Psoas muscle (tissue), 8 donors: Measurements from ENCODE around the gene MYO3B. TPM values are rescaled to one million over a fixed set of nuclear protein-coding genes. Genes with fewer than 3 reads are reported as not detected.

Experiments
- ATAC-seq, 4 donors: fragments of 200-7000 bp; cut with Tn5 transposase; one replicate each; pipeline ENCODE4 v1.9.1; 2020; ENCODE audit warnings: moderate library complexity in 3 of 4, mild to moderate bottlenecking in 2 of 4
- DNase-seq, 2 donors: peaks; one replicate each; pipeline ENCODE4 v3.0.0-alpha.2; 2020
- H3K27ac ChIP-seq: fragments of 200-600 bp; one replicate; pipeline ENCODE4 v1.8.0; 2022
- H3K27me3 ChIP-seq, 3 donors: fragments of 200-600 bp in 1 of 3; one replicate each; pipeline versions ENCODE4 v1.6.1 to v1.8.0; 2013 to 2022; ENCODE audit warnings: low read length in 2 of 3, mild to moderate bottlenecking in 2 of 3, moderate library complexity in 1 of 3; ENCODE audit not compliant: insufficient read depth in 3 of 3
- H3K36me3 ChIP-seq, 2 donors: fragments of 200-600 bp in 1 of 2; one replicate each; pipeline versions ENCODE4 v1.6.1 to v1.8.0; 2013 to 2022; ENCODE audit warnings: low read depth in 1 of 2, mild to moderate bottlenecking in 1 of 2, moderate library complexity in 1 of 2; ENCODE audit not compliant: insufficient read depth in 1 of 2
- H3K4me1 ChIP-seq: fragments of 200-600 bp; one replicate; pipeline ENCODE4 v1.8.0; 2022
- H3K4me3 ChIP-seq: fragments of 200-600 bp; one replicate; pipeline ENCODE4 v1.8.0; 2022; ENCODE audit warnings: mild to moderate bottlenecking
- H3K9me3 ChIP-seq: fragments of 200-600 bp; one replicate; pipeline ENCODE4 v1.8.0; 2022
- CTCF ChIP-seq: fragments of 200-600 bp; IDR thresholded peaks from one replicate; pipeline ENCODE4 v1.8.0; 2022; ENCODE audit warnings: antibody characterized with exemption
- WGBS, 3 donors: extraction: QIAGEN DNeasy Blood & Tissue Kit; methylation state at CpG; one replicate each; pipeline versions ENCODE4 v1.1.6 to v1.1.7; 2013; 5-methylcytosine and 5-hydroxymethylcytosine counted together
- intact Hi-C, 2 donors: fragments of 100-400 bp; cut with DNase I; formaldehyde crosslinking; loops; one replicate each; pipeline versions ENCODE4 v1.11.0 to v1.14.2; 2022
- polyA plus RNA-seq, 3 donors: library from polyadenylated mRNA; stranded (reverse); fragments of 200-250 nt; gene quantifications; one replicate each; pipeline ENCODE4 v1.2.3, GENCODE V29; 2013
- total RNA-seq, 4 donors: library from RNA; stranded (reverse); fragmentation: NEBNext Ultra II Directional in 2 of 4; extraction: Animal tissue kit (Norgen Biotek cat#: 25700) in 2 of 4; gene quantifications; one replicate each; pipeline versions ENCODE4 v1.2.1 to v1.2.4, GENCODE V29; 2021 to 2023
- donor health status: healthy with polysubstance abuse.
- donor health status: DM: no; HTN: no; CAD: no; lungs with moderate emphysema.
- donor health status: Bipolar disorder and iron deficiency.
- donor health status: healthy.
- donor health status: DM: yes; HTN: yes; CAD: no.
- donor health status: DM: no; HTN: no; CAD: no.
- donor health status: DM: no; HTN: no; CAD: no.
- donor health status: DM: yes; HTN: yes; CAD: no.

The MYO3B gene
- total and polyA plus RNA-seq, 7 donors: 0.04 to 0.32 TPM; not detected in 5

- H3K4me3 ChIP-seq: no peak overlapping the region
- no peaks in the 10 kb centered on the region for H3K9me3 ChIP-seq
- DNase-seq (no peak), ATAC-seq (no peak)
- H3K4me1 ChIP-seq: no peaks in the 10 kb centered on the region
- no peak for TF ChIP-seq CTCF
- WGBS, 3 donors: 65 to 69% (median 65%) methylated on average over 2 of the region's 2 CpGs
- H3K27me3 ChIP-seq: peaks cover 0 to 2% (median 0%) of the 10 kb centered on the region in 3 donors
- H3K27ac ChIP-seq: no peak overlapping the region
- H3K36me3 ChIP-seq: no peaks in the 10 kb centered on the region
- intact Hi-C loops: no loop called here
Observed at GRCh38 chr2:170249761-170250160, 71.8 kb downstream of the MYO3B start.

DNA sequence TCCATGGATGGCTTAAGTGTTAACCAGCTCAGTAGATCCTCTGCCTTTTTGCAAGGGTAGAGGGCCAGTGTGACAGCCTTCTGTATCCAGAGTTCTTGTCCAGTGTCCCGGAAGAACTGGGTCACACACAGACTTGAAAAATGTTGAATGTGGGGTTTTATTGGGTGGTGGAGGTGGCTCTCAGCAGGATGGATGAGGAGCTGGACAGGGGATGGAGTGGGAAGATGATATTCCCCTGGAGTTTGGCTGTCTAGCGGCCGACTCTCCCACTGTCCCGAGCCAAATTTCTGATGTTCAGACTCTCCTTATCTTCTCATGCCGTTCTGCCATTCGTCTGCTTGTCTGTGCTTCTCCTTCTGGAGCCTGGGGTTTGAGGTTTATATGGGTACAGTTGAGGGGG lies 72.6 kb downstream of the MYO3B start:
- H3K27me3 ChIP-seq: peaks cover 0 to 2% (median 0%) of the 10 kb centered on the region in 3 donors
- intact Hi-C loops: no loop called here
- no peak for DNase-seq
- H3K4me1 ChIP-seq: no peaks in the 10 kb centered on the region
- H3K4me3 ChIP-seq: no peak overlapping the region
- no peak for TF ChIP-seq CTCF
- no peaks in the 10 kb centered on the region for H3K36me3 ChIP-seq
- no peaks in the 10 kb centered on the region for H3K9me3 ChIP-seq
- 92 to 97% (median 94%) methylated on average over 6 of the region's 6 CpGs for WGBS, 3 donors
- no peak overlapping the region for H3K27ac ChIP-seq
- ATAC-seq: no peak

- peaks cover 0 to 2% (median 0%) of the 10 kb centered on the region in 3 donors for H3K27me3 ChIP-seq
- intact Hi-C loops: no loop called here
- no peak for ATAC-seq
Observed at GRCh38 chr2:170252414-170252813, 74.5 kb downstream of the MYO3B start.

GRCh38 chr2:170253721-170254230 lies 75.8 kb downstream of the MYO3B start:
- Histone ChIP-seq H3K9me3 (no peaks in the 10 kb centered on the region), H3K27ac (no peak overlapping the region), H3K4me1 (no peaks in the 10 kb centered on the region), H3K4me3 (no peak overlapping the region), H3K27me3 (peaks cover 0 to 2% (median 0%) of the 10 kb centered on the region in 3 donors), H3K36me3 (no peaks in the 10 kb centered on the region)
- TF ChIP-seq CTCF: no peak
- WGBS, 3 donors: 71 to 78% (median 75%) methylated on average over 6 of the region's 6 CpGs
- intact Hi-C loops: no loop called here
- DNase-seq (no peak), ATAC-seq (no peak)

More at GRCh38 chr2:170252414-170252813, 74.5 kb downstream of the MYO3B start:
- no peaks in the 10 kb centered on the region for H3K36me3 ChIP-seq
- H3K9me3 ChIP-seq: no peaks in the 10 kb centered on the region
- H3K4me1 ChIP-seq: no peaks in the 10 kb centered on the region
- no peak overlapping the region for H3K27ac ChIP-seq
- no peak for DNase-seq
- H3K4me3 ChIP-seq: no peak overlapping the region
- TF ChIP-seq CTCF: no peak

- no peak overlapping the region for H3K4me3 ChIP-seq
- H3K4me1 ChIP-seq: no peaks in the 10 kb centered on the region
- H3K36me3 ChIP-seq: no peaks in the 10 kb centered on the region
- H3K27me3 ChIP-seq: peaks cover 0 to 2% (median 0%) of the 10 kb centered on the region in 3 donors
- H3K27ac ChIP-seq: no peak overlapping the region
- no peaks in the 10 kb centered on the region for H3K9me3 ChIP-seq
- whole genome bisulfite sequencing, 3 donors: 90 to 92% (median 91%) methylated on average over 7 of the region's 7 CpGs
- DNase-seq: no peak
- no peak for TF ChIP-seq CTCF
- no peak for ATAC-seq
- intact Hi-C loops: no loop called here
Observed at GRCh38 chr2:170254293-170254732, 76.4 kb downstream of the MYO3B start.
